OCI-LY3 (cell line): Measurements from ENCODE around the gene MED29.

Experiments used
- CTCF ChIP-seq: fragments of 200-600, 300-600 bp; sonication (generic); IDR thresholded peaks from 2 replicates; pipeline ENCODE4 v1.5.1; 2014; ENCODE audit warnings: antibody characterized with exemption, low read length, low read depth
- EZH2phosphoT487 ChIP-seq: fragments of 200-600 bp; shearing (Covaris generic); IDR thresholded peaks from 2 replicates; pipeline ENCODE4 v1.6.1; 2018; ENCODE audit warnings: antibody characterized with exemption, mixed run types, low read depth

GRCh38 chr19:39438270-39438934 is 47.2 kb downstream of the MED29 start:
- TF ChIP-seq CTCF = no peak
- no peak for TF ChIP-seq EZH2phosphoT487
